Kidney epithelial cell (primary cell): ENCODE results near the gene RNF150. TPM values are rescaled to one million over a fixed set of nuclear protein-coding genes. Genes with fewer than 3 reads are reported as not detected.
A peak's percentile ranks its signal among the peaks of the same experiment; 100 is the strongest.
"Not testable (repeated sequence)": the region's sequence is repeated elsewhere in the genome, so short reads cannot be mapped to it uniquely, and the experiment has no call there.

Experiments
- DNase-seq: peaks from one replicate; pipeline ENCODE4 v3.0.0-alpha.2; 2010; ENCODE audit warnings: low read depth
- H3K27me3 ChIP-seq: 2 replicates; pipeline ENCODE4 v1.6.0; 2011; ENCODE audit warnings: low read length; ENCODE audit not compliant: control insufficient read depth, insufficient read depth
- H3K36me3 ChIP-seq: 2 replicates; pipeline ENCODE4 v1.5.1; 2011; ENCODE audit warnings: low read length; ENCODE audit not compliant: control insufficient read depth, insufficient read depth
- H3K4me3 ChIP-seq: 2 replicates; pipeline ENCODE4 v1.5.1; 2011; ENCODE audit warnings: low read depth, mild to moderate bottlenecking, control low read depth, low read length
- total RNA-seq: library from RNA; depleted of rRNA; stranded (reverse); fragments of >200 nt; gene quantifications from 2 replicates; pipeline ENCODE4 v1.2.3, GENCODE V29; 2015
- TF ChIP-seq, protein P1 (sequence below): IDR thresholded peaks from 2 replicates; pipeline ENCODE4 v1.5.1; 2011; ENCODE audit warnings: mild to moderate bottlenecking, moderate library complexity, low read length, control low read depth, inconsistent platforms; ENCODE audit not compliant: insufficient read depth, poor library complexity, severe bottlenecking

RNF150 gene
- total RNA-seq, 1 donor from 2014 or later = 5.4 TPM

DNA sequence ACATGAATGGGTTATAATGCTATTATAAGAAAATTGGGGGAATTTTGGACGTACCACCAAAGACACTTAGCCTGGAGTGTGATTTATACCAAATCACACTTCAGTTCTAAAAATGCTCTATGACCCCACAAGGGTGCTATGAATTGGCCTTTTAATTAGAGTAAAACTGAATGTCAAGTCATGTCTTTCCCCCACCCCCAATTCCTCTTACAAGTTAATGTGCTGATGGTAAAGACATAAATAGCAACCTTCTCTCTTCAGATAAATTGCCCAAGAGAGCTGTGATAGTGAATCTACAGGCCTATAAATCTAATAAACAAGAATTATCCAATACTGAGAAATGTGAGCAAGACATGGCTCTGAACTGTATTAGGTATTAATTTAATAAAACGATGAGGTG, 78.8 kb downstream of the RNF150 start:
- Histone ChIP-seq H3K4me3 (no peak overlapping the region), H3K27me3 (no peaks in the 10 kb centered on the region), H3K36me3 (no peaks in the 10 kb centered on the region)
- TF ChIP-seq, protein P1, sequence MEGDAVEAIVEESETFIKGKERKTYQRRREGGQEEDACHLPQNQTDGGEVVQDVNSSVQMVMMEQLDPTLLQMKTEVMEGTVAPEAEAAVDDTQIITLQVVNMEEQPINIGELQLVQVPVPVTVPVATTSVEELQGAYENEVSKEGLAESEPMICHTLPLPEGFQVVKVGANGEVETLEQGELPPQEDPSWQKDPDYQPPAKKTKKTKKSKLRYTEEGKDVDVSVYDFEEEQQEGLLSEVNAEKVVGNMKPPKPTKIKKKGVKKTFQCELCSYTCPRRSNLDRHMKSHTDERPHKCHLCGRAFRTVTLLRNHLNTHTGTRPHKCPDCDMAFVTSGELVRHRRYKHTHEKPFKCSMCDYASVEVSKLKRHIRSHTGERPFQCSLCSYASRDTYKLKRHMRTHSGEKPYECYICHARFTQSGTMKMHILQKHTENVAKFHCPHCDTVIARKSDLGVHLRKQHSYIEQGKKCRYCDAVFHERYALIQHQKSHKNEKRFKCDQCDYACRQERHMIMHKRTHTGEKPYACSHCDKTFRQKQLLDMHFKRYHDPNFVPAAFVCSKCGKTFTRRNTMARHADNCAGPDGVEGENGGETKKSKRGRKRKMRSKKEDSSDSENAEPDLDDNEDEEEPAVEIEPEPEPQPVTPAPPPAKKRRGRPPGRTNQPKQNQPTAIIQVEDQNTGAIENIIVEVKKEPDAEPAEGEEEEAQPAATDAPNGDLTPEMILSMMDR = no peak
- DNase-seq = no peak

GRCh38 chr4:141050999-141051398, 82.3 kb downstream of the RNF150 start:
- DNase-seq, H3K27me3 ChIP-seq, H3K4me3 ChIP-seq, H3K36me3 ChIP-seq: not testable (repeated sequence)

GRCh38 chr4:141047228-141047884, 85.9 kb downstream of the RNF150 start:
- Histone ChIP-seq H3K36me3 (no peaks in the 10 kb centered on the region), H3K4me3 (no peak overlapping the region), H3K27me3 (no peaks in the 10 kb centered on the region)
- TF ChIP-seq, protein P1 = no peak
- no peak for DNase-seq

DNA sequence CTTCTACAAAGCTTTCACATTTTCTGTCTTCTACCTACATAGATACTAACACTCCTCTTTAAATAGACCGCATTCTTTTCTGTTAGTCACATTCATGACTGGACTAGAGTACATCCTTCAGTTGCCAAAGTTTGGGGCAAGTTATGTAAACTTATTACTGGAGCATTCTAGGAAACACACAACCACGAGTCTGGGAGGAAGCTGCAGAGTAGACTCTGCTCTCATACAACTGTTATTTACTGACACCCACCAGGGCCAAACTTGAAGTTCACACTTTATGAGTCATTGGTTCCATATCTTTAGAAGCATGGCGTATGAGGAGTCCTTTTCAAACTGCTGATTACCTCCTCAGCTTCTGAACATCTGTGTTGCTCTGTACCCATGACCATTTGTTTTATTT, 87.0 kb downstream of the RNF150 start:
- H3K27me3 ChIP-seq = no peaks in the 10 kb centered on the region
- TF ChIP-seq, protein P1 = no peak
- no peak overlapping the region for H3K4me3 ChIP-seq
- peak; percentile 14 for DNase-seq
- no peaks in the 10 kb centered on the region for H3K36me3 ChIP-seq

DNA sequence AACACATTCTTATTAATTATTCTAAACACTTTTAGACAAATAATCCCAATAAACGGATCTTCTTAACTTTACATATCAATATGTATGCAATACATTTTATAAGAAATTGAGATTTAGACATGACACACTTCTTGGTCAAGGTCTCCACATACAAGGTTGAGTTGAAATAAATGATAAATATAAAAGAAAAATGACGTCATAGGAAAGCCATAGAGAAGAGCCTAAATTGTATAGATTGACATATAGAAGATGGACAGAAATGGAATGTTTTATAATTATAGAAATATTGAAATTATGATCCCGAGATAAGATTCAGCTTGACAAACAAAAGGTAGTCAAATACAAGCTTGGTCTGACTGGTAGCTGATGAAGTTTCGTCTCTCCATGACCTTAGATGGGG, 87.4 kb downstream of the RNF150 start:
- DNase-seq = no peak

DNA sequence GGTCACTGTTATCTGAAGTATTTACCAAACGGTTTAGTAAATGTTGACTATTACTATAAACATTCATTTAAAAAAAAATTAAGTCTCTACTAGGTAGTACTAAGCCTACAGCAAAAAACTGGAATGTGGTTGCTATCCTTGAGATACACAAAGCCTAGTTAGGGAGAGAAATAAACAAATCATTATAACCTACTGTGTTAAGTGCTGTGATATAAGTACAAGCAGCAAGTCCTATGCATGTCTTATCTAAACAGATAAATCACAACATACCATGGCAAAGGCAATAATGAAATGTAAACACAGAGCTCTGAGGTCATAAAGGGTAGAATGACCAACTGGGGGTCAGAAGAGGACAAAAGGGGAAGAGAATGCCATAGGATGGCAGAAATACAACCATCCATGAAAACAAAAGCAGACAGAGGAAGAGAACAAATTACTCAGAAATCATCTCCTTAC, 92.2 kb downstream of the RNF150 start:
- TF ChIP-seq, protein P1 = no peak
- no peak for DNase-seq
- Histone ChIP-seq H3K27me3 (no peaks in the 10 kb centered on the region), H3K36me3 (no peaks in the 10 kb centered on the region), H3K4me3 (no peak overlapping the region)

More for the DNA sequence above, 87.4 kb downstream of the RNF150 start:
- TF ChIP-seq, protein P1 = no peak
- Histone ChIP-seq H3K27me3 (no peaks in the 10 kb centered on the region), H3K36me3 (no peaks in the 10 kb centered on the region), H3K4me3 (no peak overlapping the region)
